PC-3 (cell line): ENCODE measurements around the gene PTRHD1.

Source experiments
- CTCF ChIP-seq: fragments of 300-600 bp; sonication (generic); conservative IDR thresholded peaks from 2 replicates; pipeline ENCODE4 v1.5.1; 2017; ENCODE audit warnings: antibody characterized with exemption, low read depth, mild to moderate bottlenecking, low read length
- EZH2phosphoT487 ChIP-seq: fragments of 300-600 bp; sonication (generic); IDR thresholded peaks from 2 replicates; pipeline ENCODE4 v1.6.1; 2018; ENCODE audit warnings: mild to moderate bottlenecking, antibody characterized with exemption, low read length, borderline replicate concordance

DNA sequence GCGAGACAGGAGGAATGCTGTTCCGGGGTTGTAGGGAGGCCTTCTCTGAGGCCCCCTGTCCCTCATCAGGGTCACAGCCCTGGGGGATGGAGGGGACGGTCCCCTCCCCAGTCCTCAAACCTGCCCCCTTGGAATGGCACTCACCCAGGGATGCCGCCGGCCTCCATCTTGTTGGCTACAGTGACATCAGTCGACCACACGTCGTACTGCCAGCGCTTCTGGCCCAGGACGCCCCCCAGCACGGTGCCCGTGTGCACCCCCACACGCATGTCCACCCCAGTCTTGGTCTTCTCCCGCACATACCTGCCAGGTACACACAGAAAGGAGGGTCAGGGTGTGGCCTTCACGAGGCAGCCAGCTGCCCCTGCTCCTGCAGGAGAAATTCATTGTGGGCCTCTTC lies 46.5 kb upstream of the PTRHD1 start:
- TF ChIP-seq CTCF: no peak
- no peak for TF ChIP-seq EZH2phosphoT487
